HG03342 (cell line): Measurements from ENCODE around the gene SHROOM4.

ENCODE experiments used
- ATAC-seq: cut with Tn5 transposase; IDR thresholded peaks from one replicate; pipeline ENCODE4 v1.9.1; 2021; ENCODE audit warnings: mild to moderate bottlenecking, moderate library complexity; ENCODE audit not compliant: unreplicated experiment

The SHROOM4 gene

GRCh38 chrX:50813843-50814661 lies at the start of gene SHROOM4:
SHROOM4 (minus strand) TSS chrX:50814194; CDS start chrX:50814018, 176 bp downstream.
- no peak for ATAC-seq

GRCh38 chrX:50863471-50863870 lies 49.5 kb upstream of the SHROOM4 start:
- ATAC-seq = no peak

- ATAC-seq = no peak
These were observed 46.5 kb upstream of the SHROOM4 start for GRCh38 chrX:50860518-50860917.

GRCh38 chrX:50858548-50858947 lies 44.6 kb upstream of the SHROOM4 start:
- no peak for ATAC-seq

GRCh38 chrX:50853399-50853798 lies 39.4 kb upstream of the SHROOM4 start:
- ATAC-seq = no peak

- ATAC-seq = no peak
These were observed 38.5 kb upstream of the SHROOM4 start for GRCh38 chrX:50852524-50852923.

- ATAC-seq = no peak
These were observed 28.2 kb upstream of the SHROOM4 start for GRCh38 chrX:50842221-50842620.

- ATAC-seq = no peak
These were observed 25.7 kb upstream of the SHROOM4 start for GRCh38 chrX:50839730-50840129.

GRCh38 chrX:50838820-50839600 lies 25.0 kb upstream of the SHROOM4 start:
- ATAC-seq = no peak

GRCh38 chrX:50827996-50828395 lies 14.0 kb upstream of the SHROOM4 start:
- no peak for ATAC-seq

GRCh38 chrX:50825825-50826224 lies 11.8 kb upstream of the SHROOM4 start:
- ATAC-seq = no peak

GRCh38 chrX:50818986-50819385 lies 5.0 kb upstream of the SHROOM4 start:
- ATAC-seq = no peak

- ATAC-seq = no peak
These were observed 1.1 kb upstream of the SHROOM4 start for GRCh38 chrX:50815120-50815519.

- no peak for ATAC-seq
These were observed 707 bp upstream of the SHROOM4 start for GRCh38 chrX:50814701-50815100.

- no peak for ATAC-seq
These were observed 775 bp downstream of the SHROOM4 start for GRCh38 chrX:50812995-50813842.

GRCh38 chrX:50805276-50805675 lies 8.7 kb downstream of the SHROOM4 start:
- no peak for ATAC-seq

- no peak for ATAC-seq
These were observed 12.9 kb downstream of the SHROOM4 start for GRCh38 chrX:50801135-50801534.

- ATAC-seq = no peak
These were observed 14.4 kb downstream of the SHROOM4 start for GRCh38 chrX:50799531-50799961.

GRCh38 chrX:50798783-50799182 lies 15.2 kb downstream of the SHROOM4 start:
- ATAC-seq = no peak

- ATAC-seq = no peak
These were observed 26.9 kb downstream of the SHROOM4 start for GRCh38 chrX:50787099-50787498.

- ATAC-seq = no peak
These were observed 33.9 kb downstream of the SHROOM4 start for GRCh38 chrX:50780144-50780543.
